Measurements from ENCODE around the gene SMPDL3A.

SMPDL3A gene

GRCh38 chr6:122778302-122778701, 10.8 kb upstream of the SMPDL3A start:
- FAIRE-seq: no peak

GRCh38 chr6:122778985-122779661, 9.9 kb upstream of the SMPDL3A start:
- FAIRE-seq: no peak

- FAIRE-seq: no peak
These were observed 9.4 kb upstream of the SMPDL3A start, which contains the start of gene FABP7 for GRCh38 chr6:122779667-122780066. FABP7 (plus strand) TSS chr6:122779716; CDS start chr6:122779795, 79 bp downstream.

GRCh38 chr6:122780114-122780513, 8.9 kb upstream of the SMPDL3A start:
- FAIRE-seq: no peak

- no peak for FAIRE-seq
These were observed 7.3 kb upstream of the SMPDL3A start for GRCh38 chr6:122781716-122782115.

- FAIRE-seq: no peak
These were observed 5.7 kb upstream of the SMPDL3A start for GRCh38 chr6:122783401-122783800.

GRCh38 chr6:122785891-122786290, 3.2 kb upstream of the SMPDL3A start:
- FAIRE-seq: no peak

GRCh38 chr6:122787721-122788120, 1.3 kb upstream of the SMPDL3A start:
- no peak for FAIRE-seq

- no peak for FAIRE-seq
These were observed 850 bp upstream of the SMPDL3A start for GRCh38 chr6:122788208-122788607.

- FAIRE-seq: no peak
These were observed 336 bp upstream of the SMPDL3A start for GRCh38 chr6:122788663-122789181.

GRCh38 chr6:122790028-122790422, 967 bp downstream of the SMPDL3A start:
- no peak for FAIRE-seq

- FAIRE-seq: no peak
These were observed 1.6 kb downstream of the SMPDL3A start for GRCh38 chr6:122790423-122791309.

- FAIRE-seq: no peak
These were observed 2.2 kb downstream of the SMPDL3A start for GRCh38 chr6:122791310-122791679.

GRCh38 chr6:122792766-122793165, 3.7 kb downstream of the SMPDL3A start:
- no peak for FAIRE-seq

- no peak for FAIRE-seq
These were observed 8.5 kb downstream of the SMPDL3A start for GRCh38 chr6:122797537-122797936.

GRCh38 chr6:122798099-122798641, 9.1 kb downstream of the SMPDL3A start:
- no peak for FAIRE-seq

- no peak for FAIRE-seq
These were observed 10.2 kb downstream of the SMPDL3A start for GRCh38 chr6:122799140-122799745.

GRCh38 chr6:122799916-122800686, 11.0 kb downstream of the SMPDL3A start:
- no peak for FAIRE-seq

GRCh38 chr6:122800906-122801305, 11.8 kb downstream of the SMPDL3A start:
- no peak for FAIRE-seq

GRCh38 chr6:122801397-122801796, 12.3 kb downstream of the SMPDL3A start:
- FAIRE-seq: no peak

GRCh38 chr6:122803171-122803661, 14.2 kb downstream of the SMPDL3A start:
- no peak for FAIRE-seq

- FAIRE-seq: no peak
These were observed 16.0 kb downstream of the SMPDL3A start for GRCh38 chr6:122804962-122805485.

Measured in A204.1 (cell line).